ENCODE results near the gene TMEM250. TPM values are rescaled to one million over a fixed set of nuclear protein-coding genes. Genes with fewer than 3 reads are reported as not detected.

TMEM250 gene
- total and polyA plus RNA-seq, 9 of the 15 experiments (the other 6 are each of a cell fraction or from before 2014, with no cell fraction given) = 0.32 to 44.6 (median 12.2) TPM

DNA sequence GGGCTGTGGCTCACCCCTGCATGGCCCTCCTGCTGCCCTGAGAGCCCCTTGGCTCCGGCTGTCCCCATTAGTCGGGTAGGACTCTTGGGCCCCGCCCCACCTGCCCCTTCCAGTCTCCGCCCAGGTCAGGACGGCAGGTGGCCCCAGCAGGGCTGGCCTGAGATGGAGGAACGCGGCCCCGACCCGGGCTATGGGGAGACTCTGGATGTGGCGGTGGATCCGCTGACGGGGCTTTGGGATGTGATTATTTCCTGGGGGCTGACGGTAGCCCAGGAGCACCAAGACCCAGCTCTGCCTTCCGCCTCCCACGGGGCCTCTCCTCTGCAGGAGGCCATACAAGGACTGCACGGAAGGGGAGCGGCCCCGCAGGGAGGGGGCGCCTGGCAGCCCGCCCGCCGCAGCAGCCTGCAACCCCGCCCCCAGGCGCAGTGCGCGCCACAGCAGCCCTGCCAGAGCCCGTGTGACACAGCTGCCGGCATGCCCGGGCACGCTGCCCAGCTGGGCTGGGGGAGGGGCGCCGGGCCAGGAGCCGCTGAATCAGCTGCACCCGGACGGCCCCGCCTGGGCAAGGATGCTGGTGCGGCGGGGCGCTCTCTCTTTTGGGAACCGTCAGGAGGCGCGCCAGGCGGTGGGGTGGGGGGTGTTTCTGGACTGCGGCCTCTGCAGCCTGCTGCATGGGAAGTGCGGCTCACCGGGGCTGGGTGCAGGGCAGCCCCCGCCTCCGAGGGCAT lies 9.2 kb downstream of the TMEM250 start (continued):
- peak; percentile 53 for TF ChIP-seq SAP30 (IDR thresholded peaks at IDR 0.05; ENCODE audit: borderline replicate concordance, insufficient read depth, low read depth, low read length, poor library complexity, severe bottlenecking)
- no peak for TF ChIP-seq ZBTB40 (IDR thresholded peaks at IDR 0.05)
- no peak for TF ChIP-seq ZBTB40 (CRISPR knock-in tag; IDR thresholded peaks at IDR 0.05)
- TF ChIP-seq TEAD4 (IDR thresholded peaks at IDR 0.05; ENCODE audit: low read length) = no peak
- no peak for TF ChIP-seq TEAD4 (CRISPR knock-in tag; IDR thresholded peaks at IDR 0.05; ENCODE audit: borderline replicate concordance)
- TF ChIP-seq FOXA1 (IDR thresholded peaks at IDR 0.05; ENCODE audit: borderline replicate concordance) = no peak
- no peak for TF ChIP-seq ZNF175 (CRISPR knock-in tag; IDR thresholded peaks at IDR 0.05; ENCODE audit: low read depth)
- TF ChIP-seq SAFB (IDR thresholded peaks at IDR 0.05; ENCODE audit: borderline replicate concordance, low read depth, low read length) = peak; percentile 60; the same call in 1 of the 2 replicates
- TF ChIP-seq RFX7 (CRISPR knock-in tag; IDR thresholded peaks at IDR 0.05) = no peak
- TF ChIP-seq KLF1 (tag; IDR thresholded peaks at IDR 0.05) = peak; percentile 80
- TF ChIP-seq BRF1 (IDR thresholded peaks at IDR 0.05; ENCODE audit: borderline replicate concordance, extremely low read depth, insufficient read length) = no peak
- TF ChIP-seq, protein P1, sequence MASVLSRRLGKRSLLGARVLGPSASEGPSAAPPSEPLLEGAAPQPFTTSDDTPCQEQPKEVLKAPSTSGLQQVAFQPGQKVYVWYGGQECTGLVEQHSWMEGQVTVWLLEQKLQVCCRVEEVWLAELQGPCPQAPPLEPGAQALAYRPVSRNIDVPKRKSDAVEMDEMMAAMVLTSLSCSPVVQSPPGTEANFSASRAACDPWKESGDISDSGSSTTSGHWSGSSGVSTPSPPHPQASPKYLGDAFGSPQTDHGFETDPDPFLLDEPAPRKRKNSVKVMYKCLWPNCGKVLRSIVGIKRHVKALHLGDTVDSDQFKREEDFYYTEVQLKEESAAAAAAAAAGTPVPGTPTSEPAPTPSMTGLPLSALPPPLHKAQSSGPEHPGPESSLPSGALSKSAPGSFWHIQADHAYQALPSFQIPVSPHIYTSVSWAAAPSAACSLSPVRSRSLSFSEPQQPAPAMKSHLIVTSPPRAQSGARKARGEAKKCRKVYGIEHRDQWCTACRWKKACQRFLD (CRISPR knock-in tag; IDR thresholded peaks at IDR 0.05) = peak; percentile 69; the same call in 1 of the 2 replicates
- TF ChIP-seq NUFIP1 (IDR thresholded peaks at IDR 0.05; ENCODE audit: partially characterized antibody) = no peak
- TF ChIP-seq HDAC2 (IDR thresholded peaks at IDR 0.05) = no peak
